ENCODE data around the gene SERPINB8.
"Not testable (repeated sequence)": the region's sequence is repeated elsewhere in the genome, so short reads cannot be mapped to it uniquely, and the experiment has no call there.

The SERPINB8 gene

GRCh38 chr18:63928331-63928730 lies 41.5 kb upstream of the SERPINB8 start:
- Histone ChIP-seq H3K4me2 (ENCODE audit: low read length) (no peak overlapping the region), H3K27me3 (ENCODE audit: control insufficient read depth, low read length) (peaks cover 19% of the 10 kb centered on the region), H3K9me2 (replicated peaks; ENCODE audit: control insufficient read depth, low read length) (no peaks in the 10 kb centered on the region), H3K4me1 (ENCODE audit: control insufficient read depth, low read length) (no peaks in the 10 kb centered on the region), H3K36me3 (ENCODE audit: control insufficient read depth, low read length) (no peaks in the 10 kb centered on the region), H3K9me3 (ENCODE audit: control insufficient read depth, insufficient read depth, low read length) (no peaks in the 10 kb centered on the region), H3K4me3 (ENCODE audit: low read length) (no peak overlapping the region), H3K27ac (ENCODE audit: low read depth, low read length) (no peak overlapping the region), H4K20me1 (ENCODE audit: control insufficient read depth, insufficient read depth, low read depth, low read length) (no peaks in the 10 kb centered on the region), H3F3A (ENCODE audit: control insufficient read depth, insufficient read depth) (no peaks in the 10 kb centered on the region), H3K79me2 (ENCODE audit: control insufficient read depth, low read length) (no peaks in the 10 kb centered on the region)
- TF ChIP-seq CTCF (IDR thresholded peaks at IDR 0.05; ENCODE audit: low read depth, low read length, poor library complexity, severe bottlenecking) (no peak), EZH2phosphoT487 (IDR thresholded peaks at IDR 0.05; ENCODE audit: borderline replicate concordance, low read length) (no peak)

GRCh38 chr18:63929369-63929768 lies 40.5 kb upstream of the SERPINB8 start:
- not testable (repeated sequence) for H3F3A ChIP-seq (ENCODE audit: control insufficient read depth, insufficient read depth); H3K36me3 ChIP-seq (ENCODE audit: control insufficient read depth, low read length); H3K9me2 ChIP-seq (replicated peaks; ENCODE audit: control insufficient read depth, low read length); H3K27ac ChIP-seq (ENCODE audit: low read depth, low read length); H3K79me2 ChIP-seq (ENCODE audit: control insufficient read depth, low read length); H3K4me3 ChIP-seq (ENCODE audit: low read length); H3K9me3 ChIP-seq (ENCODE audit: control insufficient read depth, insufficient read depth, low read length); H3K4me1 ChIP-seq (ENCODE audit: control insufficient read depth, low read length); H4K20me1 ChIP-seq (ENCODE audit: control insufficient read depth, insufficient read depth, low read depth, low read length); H3K4me2 ChIP-seq (ENCODE audit: low read length)
- H3K27me3 ChIP-seq (ENCODE audit: control insufficient read depth, low read length), result peaks cover 22% of the 10 kb centered on the region

GRCh38 chr18:63930773-63931354 lies 39.0 kb upstream of the SERPINB8 start:
- H3K4me2 ChIP-seq (ENCODE audit: low read length), result no peak overlapping the region
- no peak overlapping the region for H3K4me3 ChIP-seq (ENCODE audit: low read length)
- H3K9me2 ChIP-seq (replicated peaks; ENCODE audit: control insufficient read depth, low read length), result no peaks in the 10 kb centered on the region
- no peak overlapping the region for H3K27ac ChIP-seq (ENCODE audit: low read depth, low read length)
- H3K9me3 ChIP-seq (ENCODE audit: control insufficient read depth, insufficient read depth, low read length), result no peaks in the 10 kb centered on the region
- H3K79me2 ChIP-seq (ENCODE audit: control insufficient read depth, low read length), result no peaks in the 10 kb centered on the region
- peaks cover 29% of the 10 kb centered on the region for H3K27me3 ChIP-seq (ENCODE audit: control insufficient read depth, low read length)
- H4K20me1 ChIP-seq (ENCODE audit: control insufficient read depth, insufficient read depth, low read depth, low read length), result no peaks in the 10 kb centered on the region
- no peaks in the 10 kb centered on the region for H3K4me1 ChIP-seq (ENCODE audit: control insufficient read depth, low read length)
- no peaks in the 10 kb centered on the region for H3F3A ChIP-seq (ENCODE audit: control insufficient read depth, insufficient read depth)
- no peaks in the 10 kb centered on the region for H3K36me3 ChIP-seq (ENCODE audit: control insufficient read depth, low read length)
- no peak for TF ChIP-seq CTCF (IDR thresholded peaks at IDR 0.05; ENCODE audit: low read depth, low read length, poor library complexity, severe bottlenecking)
- TF ChIP-seq EZH2phosphoT487 (IDR thresholded peaks at IDR 0.05; ENCODE audit: borderline replicate concordance, low read length), result no peak

- no peaks in the 10 kb centered on the region for H3F3A ChIP-seq (ENCODE audit: control insufficient read depth, insufficient read depth)
- H3K4me3 ChIP-seq (ENCODE audit: low read length), result peak overlapping the region; percentile 75
- no peaks in the 10 kb centered on the region for H3K9me2 ChIP-seq (replicated peaks; ENCODE audit: control insufficient read depth, low read length)
Measured at GRCh38 chr18:63936156-63936931, 33.5 kb upstream of the SERPINB8 start.

More at GRCh38 chr18:63936156-63936931, 33.5 kb upstream of the SERPINB8 start:
- Histone ChIP-seq H3K9me3 (ENCODE audit: control insufficient read depth, insufficient read depth, low read length) (no peaks in the 10 kb centered on the region), H3K27me3 (ENCODE audit: control insufficient read depth, low read length) (peaks cover 36% of the 10 kb centered on the region), H3K79me2 (ENCODE audit: control insufficient read depth, low read length) (no peaks in the 10 kb centered on the region), H3K4me1 (ENCODE audit: control insufficient read depth, low read length) (peaks cover 12% of the 10 kb centered on the region), H4K20me1 (ENCODE audit: control insufficient read depth, insufficient read depth, low read depth, low read length) (no peaks in the 10 kb centered on the region), H3K4me2 (ENCODE audit: low read length) (peak overlapping the region; percentile 90), H3K27ac (ENCODE audit: low read depth, low read length) (no peak overlapping the region), H3K36me3 (ENCODE audit: control insufficient read depth, low read length) (no peaks in the 10 kb centered on the region)
- TF ChIP-seq EZH2phosphoT487 (IDR thresholded peaks at IDR 0.05; ENCODE audit: borderline replicate concordance, low read length) (no peak), CTCF (IDR thresholded peaks at IDR 0.05; ENCODE audit: low read depth, low read length, poor library complexity, severe bottlenecking) (peak; percentile 70)

All from DOHH2 (cell line).